OCI-LY1 (cell line): ENCODE data around the gene ZNF385C.

Source experiments
- CTCF ChIP-seq: fragments of 200-600 bp; sonication (generic), shearing (Covaris generic); IDR thresholded peaks from 2 replicates; pipeline ENCODE4 v1.5.1; 2017; ENCODE audit warnings: mild to moderate bottlenecking, antibody characterized with exemption, low read length, moderate library complexity, mixed read lengths
- EZH2 ChIP-seq: fragments of 200-600 bp; sonication (generic), shearing (Covaris generic); IDR thresholded peaks from 2 replicates; pipeline ENCODE4 v1.8.0; 2017; ENCODE audit warnings: borderline replicate concordance, mixed run types, mild to moderate bottlenecking, antibody characterized with exemption, low read length, moderate library complexity, mixed read lengths

GRCh38 chr17:42079541-42079940 is 18.7 kb downstream of the ZNF385C start:
- TF ChIP-seq CTCF (no peak), EZH2 (no peak)
